Astrocyte (in vitro differentiated cells and primary cell): ENCODE results near the gene EED.

Experiments
- EZH2 ChIP-seq: IDR thresholded peaks from 2 replicates; pipeline ENCODE4 v1.6.1; 2012; ENCODE audit warnings: mild to moderate bottlenecking, low read length, inconsistent platforms; ENCODE audit not compliant: insufficient read depth
- TF ChIP-seq, protein P1 (sequence below): IDR thresholded peaks from 2 replicates; pipeline ENCODE4 v1.5.1; 2011; ENCODE audit warnings: low read depth, mild to moderate bottlenecking, inconsistent platforms, low read length, moderate library complexity; ENCODE audit not compliant: insufficient read depth

DNA sequence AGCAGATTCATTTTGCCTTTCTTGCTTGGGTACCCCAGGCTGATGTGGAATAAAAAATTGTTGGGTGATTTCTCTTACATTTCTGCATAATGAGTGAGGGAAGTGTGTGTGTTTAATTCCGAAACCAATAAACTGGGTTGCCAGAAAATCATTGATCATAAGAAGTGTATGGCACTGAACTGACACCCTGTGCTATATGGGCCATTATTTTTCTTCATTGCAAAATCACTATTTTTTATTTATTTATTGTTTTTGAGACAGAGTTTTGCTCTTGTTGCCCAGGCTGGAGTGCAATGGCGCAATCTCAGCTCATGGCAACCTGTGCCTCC, 42.9 kb downstream of the EED start:
- TF ChIP-seq, protein P1, sequence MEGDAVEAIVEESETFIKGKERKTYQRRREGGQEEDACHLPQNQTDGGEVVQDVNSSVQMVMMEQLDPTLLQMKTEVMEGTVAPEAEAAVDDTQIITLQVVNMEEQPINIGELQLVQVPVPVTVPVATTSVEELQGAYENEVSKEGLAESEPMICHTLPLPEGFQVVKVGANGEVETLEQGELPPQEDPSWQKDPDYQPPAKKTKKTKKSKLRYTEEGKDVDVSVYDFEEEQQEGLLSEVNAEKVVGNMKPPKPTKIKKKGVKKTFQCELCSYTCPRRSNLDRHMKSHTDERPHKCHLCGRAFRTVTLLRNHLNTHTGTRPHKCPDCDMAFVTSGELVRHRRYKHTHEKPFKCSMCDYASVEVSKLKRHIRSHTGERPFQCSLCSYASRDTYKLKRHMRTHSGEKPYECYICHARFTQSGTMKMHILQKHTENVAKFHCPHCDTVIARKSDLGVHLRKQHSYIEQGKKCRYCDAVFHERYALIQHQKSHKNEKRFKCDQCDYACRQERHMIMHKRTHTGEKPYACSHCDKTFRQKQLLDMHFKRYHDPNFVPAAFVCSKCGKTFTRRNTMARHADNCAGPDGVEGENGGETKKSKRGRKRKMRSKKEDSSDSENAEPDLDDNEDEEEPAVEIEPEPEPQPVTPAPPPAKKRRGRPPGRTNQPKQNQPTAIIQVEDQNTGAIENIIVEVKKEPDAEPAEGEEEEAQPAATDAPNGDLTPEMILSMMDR, result no peak
- no peak for TF ChIP-seq EZH2
